Lower leg skin (tissue), 3 donors: Measurements from ENCODE around the gene IFTAP.
"Not testable (repeated sequence)": the region's sequence is repeated elsewhere in the genome, so short reads cannot be mapped to it uniquely, and the experiment has no call there.

ENCODE experiments used
- CTCF ChIP-seq, 3 donors: fragments of 450-650 bp; IDR thresholded peaks; one replicate each; pipeline ENCODE4 v1.5.1; 2016; ENCODE audit warnings: antibody characterized with exemption in 3 of 3, mild to moderate bottlenecking in 3 of 3, moderate library complexity in 2 of 3
- POLR2A ChIP-seq, 2 donors: fragments of 450-650 bp; IDR thresholded peaks; one replicate each; pipeline ENCODE4 v1.6.1; 2016 to 2017; ENCODE audit warnings: antibody characterized with exemption in 2 of 2, mild to moderate bottlenecking in 1 of 2, moderate library complexity in 1 of 2

- TF ChIP-seq CTCF, POLR2A (IDR thresholded peaks at IDR 0.05): not testable (repeated sequence)
Observed at GRCh38 chr11:36679547-36679946, 85.2 kb downstream of the IFTAP start.
